Measurements from ENCODE around the gene RDH16. TPM values are rescaled to one million over a fixed set of nuclear protein-coding genes. Genes with fewer than 3 reads are reported as not detected.

The RDH16 gene
- total RNA-seq, 1 experiment from 2014 or later: 0.39 TPM

GRCh38 chr12:56990648-56991318 lies 33.4 kb upstream of the RDH16 start:
- Histone ChIP-seq H3K27ac (ENCODE audit: insufficient read length, low read depth, low read length) (no peak overlapping the region), H3T11ph (ENCODE audit: low read length) (no peak overlapping the region), H3K18ac (ENCODE audit: insufficient read length, low read depth, low read length) (no peak overlapping the region), H2BK120ac (ENCODE audit: low read depth, low read length, poor library complexity, severe bottlenecking) (no peak overlapping the region), H2BK5ac (ENCODE audit: insufficient read length, low read length) (no peak overlapping the region), H2BK12ac (ENCODE audit: insufficient read length, low read depth, low read length) (no peak overlapping the region), H3K4me1 (ENCODE audit: insufficient read depth, low read length) (peaks cover 3% of the 10 kb centered on the region; the same call in 1 of the 2 replicates), H3K27me3 (ENCODE audit: insufficient read depth, low read length) (no peaks in the 10 kb centered on the region), H3K9me3 (ENCODE audit: control insufficient read depth, low read depth, low read length) (no peaks in the 10 kb centered on the region), H3K79me1 (ENCODE audit: insufficient read depth, low read depth, low read length, poor library complexity, severe bottlenecking) (no peaks in the 10 kb centered on the region), H4K5ac (ENCODE audit: insufficient read length, low read depth, low read length) (no peak overlapping the region), H3K14ac (ENCODE audit: insufficient read depth, low read length) (no peak overlapping the region), H3K4ac (ENCODE audit: low read depth, low read length) (no peak overlapping the region), H2BK15ac (ENCODE audit: low read depth, low read length) (no peak overlapping the region), H2AFZ (ENCODE audit: low read length) (no peak overlapping the region), H3K4me2 (ENCODE audit: insufficient read depth, insufficient read length, low read length) (no peak overlapping the region), H4K91ac (ENCODE audit: insufficient read length, low read depth, low read length) (no peak overlapping the region), H3K23me2 (ENCODE audit: insufficient read length, low read depth, low read length, poor library complexity, severe bottlenecking) (no peaks in the 10 kb centered on the region), H2AK5ac (ENCODE audit: insufficient read length, low read length) (no peak overlapping the region), H4K8ac (replicated peaks; ENCODE audit: insufficient read length, low read depth, low read length) (no peak overlapping the region), H3K79me2 (ENCODE audit: insufficient read depth, low read length) (no peaks in the 10 kb centered on the region), H3K23ac (ENCODE audit: insufficient read length, low read depth, low read length) (no peak overlapping the region), H3K56ac (ENCODE audit: insufficient read length, low read depth, low read length) (no peak overlapping the region), H3K9ac (ENCODE audit: extremely low read depth, insufficient read length, low read length) (no peak overlapping the region), H4K20me1 (ENCODE audit: control insufficient read depth, insufficient read depth, insufficient read length) (no peaks in the 10 kb centered on the region), H2BK20ac (ENCODE audit: low read depth, low read length, poor library complexity, severe bottlenecking) (no peak overlapping the region)
- no peak for TF ChIP-seq CTCF (conservative IDR thresholded peaks at IDR 0.05)
- peaks cover 18 to 26% of the 10 kb centered on the region in 2 experiments for H3K4me1 Mint-ChIP-seq
- H3K9me3 Mint-ChIP-seq: no peaks in the 10 kb centered on the region
- peak; percentile 24 for DNase-seq
- peaks cover 0 to 7% (median 6%) of the 10 kb centered on the region in 3 experiments; a peak in 5 of 7 replicates for H3K36me3 Mint-ChIP-seq (ENCODE audit: insufficient read depth in 1 of 3, low read depth in 3 of 3)
- no peak overlapping the region for H3K4me3 Mint-ChIP-seq
- H3K27ac Mint-ChIP-seq: no peak overlapping the region
- peaks cover 1% of the 10 kb centered on the region; the same call in 1 of the 2 replicates for H3K27me3 Mint-ChIP-seq (ENCODE audit: low read depth)
- no CpG with 5 or more reads among the region's 7 CpGs for WGBS (ENCODE audit: extremely low coverage, insufficient read length, low lambda C conversion rate)
